Type B pancreatic cell (in vitro differentiated cells): Measurements from ENCODE around the gene KDR. TPM values are rescaled to one million over a fixed set of nuclear protein-coding genes. Genes with fewer than 3 reads are reported as not detected.
A peak's percentile ranks its signal among the peaks of the same experiment; 100 is the strongest.

Source experiments
- DNase-seq: peaks from one replicate; pipeline ENCODE4 v3.0.0; 2021; ENCODE audit warnings: mixed read lengths; ENCODE audit not compliant: unreplicated experiment; ENCODE audit errors: extremely low spot score
- H3K27ac Mint-ChIP-seq: 2 replicates; pipeline ENCODE4 v1.8.0; 2021; ENCODE audit warnings: mild to moderate bottlenecking, mixed read lengths
- H3K27me3 Mint-ChIP-seq: 2 replicates; pipeline ENCODE4 v1.8.0; 2021; ENCODE audit warnings: mixed read lengths
- H3K36me3 Mint-ChIP-seq: 2 replicates; pipeline ENCODE4 v1.8.0; 2021; ENCODE audit warnings: mixed read lengths
- H3K4me1 Mint-ChIP-seq: one replicate; pipeline ENCODE4 v1.8.0; 2021; ENCODE audit warnings: mixed read lengths; ENCODE audit not compliant: unreplicated experiment
- H3K4me3 Mint-ChIP-seq: 2 replicates; pipeline ENCODE4 v1.8.0; 2021; ENCODE audit warnings: mild to moderate bottlenecking, mixed read lengths
- H3K9me3 Mint-ChIP-seq: 2 replicates; pipeline ENCODE4 v1.8.0; 2021; ENCODE audit warnings: mixed read lengths
- CTCF ChIP-seq: fragments of 200-600 bp; sonication (generic); conservative IDR thresholded peaks from 2 replicates; pipeline ENCODE4 v1.5.0; 2021; ENCODE audit warnings: antibody characterized with exemption, mild to moderate bottlenecking
- total RNA-seq: library from RNA; stranded (reverse); gene quantifications from 2 replicates; pipeline ENCODE4 v1.2.1, GENCODE V29; 2021; ENCODE audit warnings: low replicate concordance

Gene KDR
- total RNA-seq, 1 donor from 2014 or later, result 5.7 TPM

- H3K27me3 Mint-ChIP-seq, result peaks cover 86% of the 10 kb centered on the region
- no peak for TF ChIP-seq CTCF
Observed at GRCh38 chr4:55123791-55124190, 1.6 kb downstream of the KDR start.

GRCh38 chr4:55122235-55122634, 3.2 kb downstream of the KDR start:
- no peak for TF ChIP-seq CTCF
- no peak overlapping the region for H3K27ac Mint-ChIP-seq
- H3K36me3 Mint-ChIP-seq, result no peaks in the 10 kb centered on the region
- peaks cover 9% of the 10 kb centered on the region for H3K4me1 Mint-ChIP-seq
- no peak overlapping the region for H3K4me3 Mint-ChIP-seq
- H3K9me3 Mint-ChIP-seq, result no peaks in the 10 kb centered on the region
- DNase-seq, result no peak
- H3K27me3 Mint-ChIP-seq, result peaks cover 78% of the 10 kb centered on the region

More at GRCh38 chr4:55123791-55124190, 1.6 kb downstream of the KDR start:
- DNase-seq, result no peak
- H3K4me3 Mint-ChIP-seq, result peak overlapping the region; percentile 86
- no peaks in the 10 kb centered on the region for H3K9me3 Mint-ChIP-seq
- H3K27ac Mint-ChIP-seq, result no peak overlapping the region
- peaks cover 9% of the 10 kb centered on the region for H3K4me1 Mint-ChIP-seq
- H3K36me3 Mint-ChIP-seq, result no peaks in the 10 kb centered on the region

- no peak for TF ChIP-seq CTCF
- H3K36me3 Mint-ChIP-seq, result no peaks in the 10 kb centered on the region
- H3K4me3 Mint-ChIP-seq, result no peak overlapping the region
- peaks cover 68% of the 10 kb centered on the region for H3K27me3 Mint-ChIP-seq
- no peak overlapping the region for H3K27ac Mint-ChIP-seq
- DNase-seq, result no peak
- H3K4me1 Mint-ChIP-seq, result peaks cover 6% of the 10 kb centered on the region
- no peaks in the 10 kb centered on the region for H3K9me3 Mint-ChIP-seq
Observed at GRCh38 chr4:55121246-55121645, 4.1 kb downstream of the KDR start.

GRCh38 chr4:55118397-55118796, 7.0 kb downstream of the KDR start:
- no peak for TF ChIP-seq CTCF
- Mint-ChIP-seq H3K27me3 (peaks cover 40% of the 10 kb centered on the region), H3K27ac (no peak overlapping the region), H3K9me3 (no peaks in the 10 kb centered on the region), H3K36me3 (no peaks in the 10 kb centered on the region), H3K4me3 (no peak overlapping the region), H3K4me1 (no peaks in the 10 kb centered on the region)
- no peak for DNase-seq

GRCh38 chr4:55117511-55117910, 7.9 kb downstream of the KDR start:
- TF ChIP-seq CTCF, result no peak
- no peak for DNase-seq
- H3K36me3 Mint-ChIP-seq, result no peaks in the 10 kb centered on the region
- H3K4me1 Mint-ChIP-seq, result no peaks in the 10 kb centered on the region
- H3K9me3 Mint-ChIP-seq, result no peaks in the 10 kb centered on the region
- H3K27me3 Mint-ChIP-seq, result peaks cover 31% of the 10 kb centered on the region
- H3K4me3 Mint-ChIP-seq, result no peak overlapping the region
- no peak overlapping the region for H3K27ac Mint-ChIP-seq

GRCh38 chr4:55116450-55116849, 8.9 kb downstream of the KDR start:
- no peak overlapping the region for H3K4me3 Mint-ChIP-seq
- no peak for DNase-seq

More at GRCh38 chr4:55116450-55116849, 8.9 kb downstream of the KDR start:
- no peak overlapping the region for H3K27ac Mint-ChIP-seq
- no peaks in the 10 kb centered on the region for H3K4me1 Mint-ChIP-seq
- no peak for TF ChIP-seq CTCF
- H3K36me3 Mint-ChIP-seq, result no peaks in the 10 kb centered on the region
- peaks cover under 1% of the 10 kb centered on the region for H3K9me3 Mint-ChIP-seq
- H3K27me3 Mint-ChIP-seq, result peaks cover 23% of the 10 kb centered on the region
